LNCaP clone FGC (cell line): ENCODE data around the gene SRRM3.

Experiments
- DNase-seq: peaks from one replicate; pipeline ENCODE4 v3.0.0-alpha.2; 2011; ENCODE audit warnings: low read depth
- H3K4me3 ChIP-seq: 2 replicates; pipeline ENCODE4 v1.5.1; 2011; ENCODE audit warnings: mild to moderate bottlenecking, low read depth, low read length, control low read depth
- CTCF ChIP-seq: IDR thresholded peaks from 2 replicates; pipeline ENCODE4 v1.5.1; 2012; ENCODE audit warnings: mild to moderate bottlenecking; ENCODE audit not compliant: control insufficient read depth, insufficient read depth; ENCODE audit errors: extremely low read depth

The SRRM3 gene

GRCh38 chr7:76244781-76245391 is 43.2 kb downstream of the SRRM3 start:
- no peak for DNase-seq
- TF ChIP-seq CTCF, result no peak
- H3K4me3 ChIP-seq, result no peak overlapping the region

- DNase-seq, result no peak
- H3K4me3 ChIP-seq, result no peak overlapping the region
- no peak for TF ChIP-seq CTCF
These were observed 45.2 kb downstream of the SRRM3 start for GRCh38 chr7:76246804-76247389.

GRCh38 chr7:76247938-76248337 is 46.2 kb downstream of the SRRM3 start:
- no peak overlapping the region for H3K4me3 ChIP-seq
- no peak for DNase-seq
- no peak for TF ChIP-seq CTCF

- no peak for TF ChIP-seq CTCF
- H3K4me3 ChIP-seq, result no peak overlapping the region
- no peak for DNase-seq
These were observed 50.3 kb downstream of the SRRM3 start for GRCh38 chr7:76252021-76252420.

GRCh38 chr7:76254781-76255180 is 53.1 kb downstream of the SRRM3 start:
- no peak overlapping the region for H3K4me3 ChIP-seq
- no peak for TF ChIP-seq CTCF
- DNase-seq, result no peak

GRCh38 chr7:76257973-76258372 is 56.3 kb downstream of the SRRM3 start:
- H3K4me3 ChIP-seq, result no peak overlapping the region
- no peak for DNase-seq
- no peak for TF ChIP-seq CTCF
